Measurements from ENCODE around the gene FARSA. TPM values are rescaled to one million over a fixed set of nuclear protein-coding genes. Genes with fewer than 3 reads are reported as not detected.
"Not testable (repeated sequence)": the region's sequence is repeated elsewhere in the genome, so short reads cannot be mapped to it uniquely, and the experiment has no call there.

FARSA gene
- total RNA-seq, 4 donors from 2014 or later = 21.6 to 49.2 (median 35.8) TPM

DNA sequence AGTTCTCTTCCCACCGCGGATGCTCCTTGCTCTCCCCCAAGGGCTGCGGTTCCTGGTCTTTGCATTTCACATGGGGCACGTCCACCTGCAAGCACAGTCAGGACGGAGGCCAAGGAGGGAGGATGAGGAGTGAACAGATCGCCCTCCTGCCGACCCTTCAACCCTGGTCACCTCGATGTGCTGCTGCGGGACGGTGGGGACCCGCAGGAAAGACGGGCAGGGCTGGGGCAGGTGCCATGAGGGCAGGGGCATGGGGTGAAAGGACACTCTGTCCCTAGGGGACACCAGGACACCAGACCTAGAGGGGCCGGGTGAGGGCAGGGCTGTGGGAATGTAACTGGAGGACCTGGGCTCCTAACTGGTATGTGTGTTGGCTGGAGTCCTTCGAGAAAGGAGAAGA lies 15.3 kb downstream of the FARSA start:
- intact Hi-C loops (cut with DNase I) = no loop called here

DNA sequence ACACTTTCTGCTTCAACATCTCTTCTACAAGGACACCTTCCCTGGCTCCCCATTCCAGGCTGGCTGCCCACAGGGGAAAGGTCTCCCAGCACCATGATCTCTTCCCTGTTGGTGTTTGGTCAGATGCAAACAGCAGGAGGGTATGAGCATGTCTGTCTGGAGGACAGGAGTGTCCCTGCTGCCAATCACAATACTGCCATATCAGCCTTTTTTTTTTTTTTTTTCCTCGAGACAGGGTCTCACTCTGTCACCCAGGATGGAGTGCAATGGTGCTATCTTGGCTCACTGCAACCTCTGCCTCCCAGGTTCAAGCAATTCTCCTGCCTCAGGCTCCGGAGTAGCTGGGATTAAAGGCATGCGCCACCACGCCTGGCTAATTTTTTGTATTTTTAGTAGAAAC lies 17.7 kb downstream of the FARSA start:
- WGBS = 93% methylated on average over 4 of the region's 4 CpGs
- H3K36me3 ChIP-seq; DNase-seq (ENCODE audit: extremely low spot score); H3K27me3 ChIP-seq; intact Hi-C loops (cut with DNase I); H3K4me3 ChIP-seq; H3K27ac ChIP-seq (replicated peaks in 1 of 4); H3K9me3 ChIP-seq: not testable (repeated sequence)
- H3K4me1 ChIP-seq = peaks cover 26 to 42% (median 36%) of the 10 kb centered on the region in 4 donors

More for the DNA sequence above, 15.3 kb downstream of the FARSA start:
- no peak for TF ChIP-seq POLR2AphosphoS5 (IDR thresholded peaks at IDR 0.05)
- TF ChIP-seq POLR2A (IDR thresholded peaks at IDR 0.05; ENCODE audit: low read depth) = no peak
- TF ChIP-seq EP300 (IDR thresholded peaks at IDR 0.05) = no peak
- TF ChIP-seq, protein P1, sequence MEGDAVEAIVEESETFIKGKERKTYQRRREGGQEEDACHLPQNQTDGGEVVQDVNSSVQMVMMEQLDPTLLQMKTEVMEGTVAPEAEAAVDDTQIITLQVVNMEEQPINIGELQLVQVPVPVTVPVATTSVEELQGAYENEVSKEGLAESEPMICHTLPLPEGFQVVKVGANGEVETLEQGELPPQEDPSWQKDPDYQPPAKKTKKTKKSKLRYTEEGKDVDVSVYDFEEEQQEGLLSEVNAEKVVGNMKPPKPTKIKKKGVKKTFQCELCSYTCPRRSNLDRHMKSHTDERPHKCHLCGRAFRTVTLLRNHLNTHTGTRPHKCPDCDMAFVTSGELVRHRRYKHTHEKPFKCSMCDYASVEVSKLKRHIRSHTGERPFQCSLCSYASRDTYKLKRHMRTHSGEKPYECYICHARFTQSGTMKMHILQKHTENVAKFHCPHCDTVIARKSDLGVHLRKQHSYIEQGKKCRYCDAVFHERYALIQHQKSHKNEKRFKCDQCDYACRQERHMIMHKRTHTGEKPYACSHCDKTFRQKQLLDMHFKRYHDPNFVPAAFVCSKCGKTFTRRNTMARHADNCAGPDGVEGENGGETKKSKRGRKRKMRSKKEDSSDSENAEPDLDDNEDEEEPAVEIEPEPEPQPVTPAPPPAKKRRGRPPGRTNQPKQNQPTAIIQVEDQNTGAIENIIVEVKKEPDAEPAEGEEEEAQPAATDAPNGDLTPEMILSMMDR (IDR thresholded peaks at IDR 0.05) = no peak
- Histone ChIP-seq H3K36me3 (peaks cover 11 to 13% (median 12%) of the 10 kb centered on the region in 4 donors), H3K9me3 (no peaks in the 10 kb centered on the region), H3K4me1 (peaks cover 14 to 26% (median 22%) of the 10 kb centered on the region in 4 donors), H3K4me3 (no peak overlapping the region), H3K27ac (replicated peaks in 1 of 4) (no peak overlapping the region), H3K27me3 (no peaks in the 10 kb centered on the region)
- 94% methylated on average over 14 of the region's 14 CpGs for WGBS
- no peak for DNase-seq (ENCODE audit: extremely low spot score)

DNA sequence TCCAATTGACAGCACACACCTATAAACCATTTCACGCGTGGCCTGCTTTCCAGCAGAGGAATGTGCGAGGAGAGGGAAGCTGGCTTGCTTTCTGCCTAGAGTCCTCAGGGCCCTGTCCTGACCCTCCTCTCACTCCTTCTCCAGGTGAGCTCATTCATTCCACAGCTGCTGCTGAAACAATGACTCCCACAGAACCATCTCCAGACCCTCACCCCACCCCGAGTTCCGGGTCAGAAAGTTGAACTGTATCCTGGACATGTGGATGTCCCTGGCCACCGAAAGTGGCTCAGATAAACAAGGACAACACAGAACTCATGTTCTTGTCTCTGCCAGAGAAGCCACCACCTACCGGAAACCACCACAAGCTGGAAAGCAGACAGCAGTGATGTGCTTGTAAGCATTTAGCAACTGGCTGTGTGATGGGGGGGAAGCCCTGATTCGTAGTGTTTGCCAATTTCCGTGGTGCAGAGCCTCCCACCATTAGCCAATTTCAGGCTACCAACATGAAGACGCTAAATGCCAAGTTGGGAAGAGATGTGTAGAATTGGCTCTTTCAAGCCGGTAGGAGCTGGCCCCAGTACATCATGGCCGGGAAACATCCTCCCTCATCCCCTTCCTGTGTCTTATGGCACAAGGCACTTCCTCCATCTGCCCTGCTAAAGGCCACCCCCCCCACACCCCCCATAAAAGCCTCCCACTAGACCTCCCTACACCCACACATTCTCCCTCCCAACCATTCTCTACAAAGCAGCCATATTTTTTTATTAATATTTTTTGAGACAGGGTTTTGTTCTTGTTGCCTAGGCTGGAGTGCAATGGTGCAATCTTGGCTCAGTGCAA lies 19.4 kb downstream of the FARSA start:
- DNase-seq (ENCODE audit: extremely low spot score) = no peak
- H3K9me3 ChIP-seq = no peaks in the 10 kb centered on the region
- intact Hi-C loops (cut with DNase I) = no loop called here
- H3K36me3 ChIP-seq = no peaks in the 10 kb centered on the region
- peak overlapping the region; percentile 81 to 87 (median 83) for H3K27ac ChIP-seq (replicated peaks in 1 of 4)
- TF ChIP-seq, protein P1 (IDR thresholded peaks at IDR 0.05) = no peak
- TF ChIP-seq POLR2A (IDR thresholded peaks at IDR 0.05; ENCODE audit: low read depth) (no peak), POLR2AphosphoS5 (IDR thresholded peaks at IDR 0.05) (no peak), EP300 (IDR thresholded peaks at IDR 0.05) (no peak)
- H3K27me3 ChIP-seq = no peaks in the 10 kb centered on the region
- peaks cover 26 to 36% (median 30%) of the 10 kb centered on the region in 4 donors for H3K4me1 ChIP-seq
- H3K4me3 ChIP-seq = peak overlapping the region in 1 of 4 donors; percentile 36
- WGBS = 54% methylated on average over 10 of the region's 12 CpGs

DNA sequence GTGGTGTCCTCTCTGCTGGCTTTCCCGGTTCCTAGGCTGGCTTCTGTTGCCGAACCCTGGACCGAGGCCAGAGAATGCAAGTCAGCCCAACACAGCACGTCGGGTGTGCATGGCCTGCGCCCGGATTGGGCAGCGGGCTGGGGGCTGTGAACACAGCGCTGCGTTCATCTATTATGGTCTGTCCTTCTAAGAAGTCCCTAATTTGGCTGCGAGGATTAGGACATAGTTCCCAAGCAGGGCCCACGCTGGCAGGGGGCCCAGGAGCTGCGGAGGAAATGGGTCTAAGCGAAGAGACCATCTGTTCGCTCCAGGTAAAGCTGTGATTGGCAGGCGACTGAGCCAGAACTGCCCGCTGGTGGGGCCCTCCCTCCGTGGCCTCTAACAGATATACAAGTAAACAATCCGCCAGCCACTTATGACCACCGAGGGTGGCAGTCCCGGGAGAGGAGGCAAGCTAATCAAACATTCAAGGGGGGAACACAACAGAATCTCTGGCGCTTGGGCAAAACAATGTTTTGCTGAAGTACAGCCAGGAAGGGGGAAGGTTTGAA lies 20.4 kb downstream of the FARSA start:
- peak; percentile 69 to 87 for TF ChIP-seq POLR2AphosphoS5 (IDR thresholded peaks at IDR 0.05)
- no peak for TF ChIP-seq POLR2A (IDR thresholded peaks at IDR 0.05; ENCODE audit: low read depth)
- no peak for TF ChIP-seq EP300 (IDR thresholded peaks at IDR 0.05)
- Histone ChIP-seq H3K27me3 (no peaks in the 10 kb centered on the region), H3K27ac (replicated peaks in 1 of 4) (peak overlapping the region; percentile 81 to 87 (median 83)), H3K9me3 (no peaks in the 10 kb centered on the region), H3K4me1 (peaks cover 21 to 29% (median 25%) of the 10 kb centered on the region in 4 donors), H3K4me3 (peak overlapping the region; percentile 28 to 43 (median 35)), H3K36me3 (no peaks in the 10 kb centered on the region)
- WGBS = 11% methylated on average over 19 of the region's 22 CpGs
- intact Hi-C loops (cut with DNase I) = no loop called here
- peak; percentile 92 for DNase-seq (ENCODE audit: extremely low spot score)

GRCh38 chr19:12912571-12912970 lies 20.9 kb downstream of the FARSA start:
- DNase-seq (ENCODE audit: extremely low spot score) = no peak

More at GRCh38 chr19:12912571-12912970, 20.9 kb downstream of the FARSA start:
- H3K27ac ChIP-seq (replicated peaks in 1 of 4) = peak overlapping the region; percentile 81 to 87 (median 83)
- H3K36me3 ChIP-seq = no peaks in the 10 kb centered on the region
- intact Hi-C loops (cut with DNase I) = no loop called here
- TF ChIP-seq POLR2AphosphoS5 (IDR thresholded peaks at IDR 0.05) = no peak
- no peak for TF ChIP-seq EP300 (IDR thresholded peaks at IDR 0.05)
- no peak for TF ChIP-seq POLR2A (IDR thresholded peaks at IDR 0.05; ENCODE audit: low read depth)
- TF ChIP-seq, protein P1 (IDR thresholded peaks at IDR 0.05) = no peak
- peaks cover 21 to 29% (median 25%) of the 10 kb centered on the region in 4 donors for H3K4me1 ChIP-seq
- no peaks in the 10 kb centered on the region for H3K27me3 ChIP-seq
- H3K4me3 ChIP-seq = peak overlapping the region; percentile 28 to 43 (median 35)
- 22% methylated on average over 4 of the region's 4 CpGs for WGBS
- H3K9me3 ChIP-seq = no peaks in the 10 kb centered on the region
